Measurements from ENCODE around the gene SLC26A4.

GRCh38 chr7:107718456-107719193 lies 58.0 kb downstream of the SLC26A4 start:
- no peak for TF ChIP-seq CTCF (IDR thresholded peaks at IDR 0.05)
- TF ChIP-seq POLR2A (IDR thresholded peaks at IDR 0.05) = no peak
- no peak for TF ChIP-seq POLR2AphosphoS5 (IDR thresholded peaks at IDR 0.05)
